Activated CD4-positive, alpha-beta memory T cell treated with anti-CD3 and anti-CD28 coated beads, Interleukin-2, amount 10 ng/mL, durations not matched to agents 7 days and 5 days (primary cell): Measurements from ENCODE around the gene ENPP7. TPM values are rescaled to one million over a fixed set of nuclear protein-coding genes. Genes with fewer than 3 reads are reported as not detected.

Experiments used
- CTCF ChIA-PET: fragments of 350-600 bp; sonication (Branson Sonifier 250); formaldehyde crosslinking; loops from one replicate; lab custom pipeline; 2021; ENCODE audit warnings: antibody characterized with exemption, inconsistent platforms; lab: Charles Lee
- POLR2A ChIA-PET: fragments of 350-600 bp; sonication (Branson Sonifier 250); formaldehyde crosslinking; loops from one replicate; lab custom pipeline; 2021; ENCODE audit warnings: antibody characterized with exemption; lab: Charles Lee
- DNase-seq: peaks from one replicate; pipeline ENCODE4 v3.0.0-alpha.2; 2020
- H3K27ac Mint-ChIP-seq: one replicate; pipeline ENCODE4 v1.8.0; 2021; ENCODE audit warnings: mild to moderate bottlenecking, mixed read lengths
- H3K27me3 Mint-ChIP-seq: one replicate; pipeline ENCODE4 v1.8.0; 2021; ENCODE audit warnings: mixed read lengths
- H3K36me3 Mint-ChIP-seq: one replicate; pipeline ENCODE4 v1.8.0; 2021; ENCODE audit warnings: low read depth, mixed read lengths
- H3K4me1 Mint-ChIP-seq: one replicate; pipeline ENCODE4 v1.8.0; 2021; ENCODE audit warnings: mixed read lengths
- H3K4me3 Mint-ChIP-seq: one replicate; pipeline ENCODE4 v1.8.0; 2021; ENCODE audit warnings: mild to moderate bottlenecking, mixed read lengths
- H3K9me3 Mint-ChIP-seq: one replicate; pipeline ENCODE4 v1.8.0; 2021; ENCODE audit warnings: mixed read lengths
- total RNA-seq, 2 experiments: library from RNA; stranded (reverse); gene quantifications; one replicate each; pipeline ENCODE4 v1.2.3, GENCODE V29; 2021

Gene ENPP7
- total RNA-seq, 2 experiments from 2014 or later: 0.10 TPM; not detected in 1

- POLR2A ChIA-PET: interaction anchor here (1.1 to 1.2 kb wide), 3 partner anchors 10 to 110 kb away, joined by 3 to 4 read pairs (median 3); partner anchors contain the start of gene CBX4
- H3K4me1 Mint-ChIP-seq: peaks cover 25% of the 10 kb centered on the region
- CTCF ChIA-PET: interaction anchor here (2.3 kb wide), 1 partner anchor 16 kb away, joined by 15 read pairs; no protein-coding TSS in a partner anchor
- no peak for DNase-seq
- H3K36me3 Mint-ChIP-seq: no peaks in the 10 kb centered on the region
- H3K27ac Mint-ChIP-seq: no peak overlapping the region
- no peak overlapping the region for H3K4me3 Mint-ChIP-seq
- H3K9me3 Mint-ChIP-seq: no peaks in the 10 kb centered on the region
- no peaks in the 10 kb centered on the region for H3K27me3 Mint-ChIP-seq
Measured at GRCh38 chr17:79728908-79729471, 1.8 kb upstream of the ENPP7 start.

DNA sequence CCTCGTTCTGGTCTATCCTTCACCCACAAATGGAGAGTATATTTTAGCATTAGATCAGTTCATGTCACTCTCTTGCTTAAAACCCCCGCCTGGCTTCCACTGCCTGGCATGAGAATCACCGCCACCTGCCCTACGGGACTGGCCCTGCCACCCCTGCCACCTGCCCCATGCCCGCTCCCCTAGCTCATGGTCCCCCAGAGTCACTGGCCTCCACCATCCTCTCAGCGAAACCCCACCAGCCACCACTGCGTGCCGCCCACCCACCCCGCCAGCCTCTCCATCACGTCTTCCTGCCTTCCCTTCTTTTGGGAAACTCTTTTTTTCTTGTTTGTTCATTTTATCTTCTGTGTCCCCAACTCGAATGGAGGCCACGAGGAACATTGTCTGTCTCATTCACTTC is 982 bp upstream of the ENPP7 start:
- ChIA-PET POLR2A (interaction anchor here (1.2 kb wide), 1 partner anchor 109 kb away, joined by 4 read pairs; the partner anchor contains the start of gene CBX4), CTCF (no interaction called here)
- Mint-ChIP-seq H3K27me3 (no peaks in the 10 kb centered on the region), H3K4me1 (peaks cover 25% of the 10 kb centered on the region), H3K27ac (no peak overlapping the region), H3K36me3 (no peaks in the 10 kb centered on the region), H3K9me3 (no peaks in the 10 kb centered on the region), H3K4me3 (no peak overlapping the region)
- no peak for DNase-seq

- ChIA-PET POLR2A (no interaction called here), CTCF (no interaction called here)
- no peak overlapping the region for H3K4me3 Mint-ChIP-seq
- H3K4me1 Mint-ChIP-seq: peaks cover 25% of the 10 kb centered on the region
- H3K27me3 Mint-ChIP-seq: no peaks in the 10 kb centered on the region
- H3K27ac Mint-ChIP-seq: no peak overlapping the region
- DNase-seq: no peak
- no peaks in the 10 kb centered on the region for H3K9me3 Mint-ChIP-seq
- no peaks in the 10 kb centered on the region for H3K36me3 Mint-ChIP-seq
Measured at GRCh38 chr17:79730437-79730768, 340 bp upstream of the ENPP7 start.

- ChIA-PET POLR2A (no interaction called here), CTCF (interaction anchor here (2.0 kb wide), 1 partner anchor 9 kb away, joined by 4 read pairs; no protein-coding TSS in a partner anchor)
- no peaks in the 10 kb centered on the region for H3K9me3 Mint-ChIP-seq
- peaks cover 25% of the 10 kb centered on the region for H3K4me1 Mint-ChIP-seq
- no peak overlapping the region for H3K27ac Mint-ChIP-seq
- no peak for DNase-seq
- no peaks in the 10 kb centered on the region for H3K27me3 Mint-ChIP-seq
- peak overlapping the region; percentile 64 for H3K4me3 Mint-ChIP-seq
- H3K36me3 Mint-ChIP-seq: no peaks in the 10 kb centered on the region
Measured at GRCh38 chr17:79732254-79732653, 1.5 kb downstream of the ENPP7 start.

DNA sequence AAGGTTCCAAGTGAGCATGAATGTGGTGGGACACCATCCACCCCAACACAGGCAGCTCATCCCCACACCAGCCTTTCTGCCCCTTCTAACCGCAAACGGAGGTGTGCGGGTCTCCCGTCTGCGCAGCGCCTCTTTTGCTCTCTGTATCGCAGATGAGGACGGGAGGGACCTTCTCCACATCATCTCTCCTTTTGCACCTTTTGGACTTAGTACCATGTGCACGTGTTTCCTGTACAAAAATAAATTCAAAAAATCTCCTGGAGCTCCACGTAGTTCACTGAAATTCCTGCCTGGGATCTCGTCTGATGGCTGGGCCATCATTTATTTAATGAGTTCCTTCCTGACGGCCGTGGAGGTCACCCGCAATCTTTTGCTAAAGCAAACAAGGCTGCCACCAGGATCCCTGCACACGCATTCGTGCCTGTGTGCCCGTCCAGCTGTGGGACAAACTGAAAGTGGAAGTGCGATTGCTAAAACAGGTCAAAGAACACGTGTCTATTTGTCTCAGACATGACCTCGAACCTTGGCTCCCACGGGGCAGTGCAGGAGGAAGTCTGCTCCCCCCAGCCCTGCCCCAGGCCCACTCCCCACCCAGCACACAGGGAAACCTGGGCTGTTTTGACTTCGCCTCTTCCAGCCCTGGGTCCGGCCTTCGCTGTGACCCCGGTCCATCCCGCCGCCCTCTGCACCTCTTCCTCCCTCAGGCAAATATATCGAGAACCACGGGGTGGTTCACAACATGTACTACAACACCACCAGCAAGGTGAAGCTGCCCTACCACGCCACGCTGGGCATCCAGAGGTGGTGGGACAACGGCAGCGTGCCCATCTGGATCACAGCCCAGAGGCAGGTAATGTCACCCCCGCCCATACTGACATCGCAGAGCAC is 2.3 kb downstream of the ENPP7 start:
- H3K36me3 Mint-ChIP-seq: no peaks in the 10 kb centered on the region
- H3K9me3 Mint-ChIP-seq: no peaks in the 10 kb centered on the region
- peak overlapping the region; percentile 52 for H3K27ac Mint-ChIP-seq
- peak overlapping the region; percentile 64 for H3K4me3 Mint-ChIP-seq
- ChIA-PET CTCF (interaction anchor here (0.6 to 2.0 kb wide), 2 partner anchors 8 to 12 kb away, joined by 3 to 4 read pairs; no protein-coding TSS in a partner anchor), POLR2A (no interaction called here)
- peak; percentile 39 for DNase-seq
- no peaks in the 10 kb centered on the region for H3K27me3 Mint-ChIP-seq
- peaks cover 22% of the 10 kb centered on the region for H3K4me1 Mint-ChIP-seq

DNA sequence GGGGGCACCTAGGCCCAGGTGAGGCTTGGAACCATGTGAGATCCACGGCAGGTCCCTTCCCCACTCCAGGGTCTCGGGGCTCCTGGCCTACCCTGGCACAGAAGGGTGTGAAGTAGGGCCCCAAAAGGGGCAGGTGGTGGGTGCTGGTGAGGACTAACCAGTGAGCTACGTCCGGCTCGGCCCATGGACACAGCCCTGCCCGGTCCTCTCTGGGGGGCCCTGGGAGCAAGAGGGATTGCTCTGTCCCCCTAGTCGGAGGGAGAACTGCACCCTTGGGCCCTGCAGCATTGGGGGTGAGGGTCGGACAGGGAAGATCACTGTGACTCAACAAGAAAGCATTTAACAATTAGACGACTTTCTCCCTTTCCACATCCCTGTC is 2.9 kb downstream of the ENPP7 start:
- Mint-ChIP-seq H3K4me3 (no peak overlapping the region), H3K27me3 (peaks cover under 1% of the 10 kb centered on the region), H3K9me3 (no peaks in the 10 kb centered on the region), H3K36me3 (no peaks in the 10 kb centered on the region), H3K4me1 (peaks cover 17% of the 10 kb centered on the region), H3K27ac (no peak overlapping the region)
- CTCF ChIA-PET: no interaction called here
- DNase-seq: no peak
- POLR2A ChIA-PET: no interaction called here

- POLR2A ChIA-PET: no interaction called here
Measured at GRCh38 chr17:79735096-79735495, 4.4 kb downstream of the ENPP7 start.

GRCh38 chr17:79737046-79737921 is 6.5 kb downstream of the ENPP7 start:
- no peak overlapping the region for H3K4me3 Mint-ChIP-seq
- H3K27me3 Mint-ChIP-seq: peaks cover 20% of the 10 kb centered on the region
- CTCF ChIA-PET: no interaction called here
- H3K4me1 Mint-ChIP-seq: peaks cover 11% of the 10 kb centered on the region
- no peak for DNase-seq
- no peaks in the 10 kb centered on the region for H3K9me3 Mint-ChIP-seq
- POLR2A ChIA-PET: no interaction called here
- no peak overlapping the region for H3K27ac Mint-ChIP-seq
- no peaks in the 10 kb centered on the region for H3K36me3 Mint-ChIP-seq

More at GRCh38 chr17:79735096-79735495, 4.4 kb downstream of the ENPP7 start:
- Mint-ChIP-seq H3K36me3 (no peaks in the 10 kb centered on the region), H3K27ac (no peak overlapping the region), H3K27me3 (peaks cover 14% of the 10 kb centered on the region), H3K4me3 (no peak overlapping the region), H3K9me3 (no peaks in the 10 kb centered on the region), H3K4me1 (peaks cover 11% of the 10 kb centered on the region)
- DNase-seq: no peak
- CTCF ChIA-PET: no interaction called here

GRCh38 chr17:79737922-79738578 is 7.3 kb downstream of the ENPP7 start:
- Mint-ChIP-seq H3K9me3 (no peaks in the 10 kb centered on the region), H3K27ac (no peak overlapping the region), H3K4me3 (no peak overlapping the region), H3K27me3 (peaks cover 20% of the 10 kb centered on the region), H3K4me1 (peaks cover 4% of the 10 kb centered on the region), H3K36me3 (no peaks in the 10 kb centered on the region)
- CTCF ChIA-PET: no interaction called here
- POLR2A ChIA-PET: no interaction called here
- DNase-seq: no peak

DNA sequence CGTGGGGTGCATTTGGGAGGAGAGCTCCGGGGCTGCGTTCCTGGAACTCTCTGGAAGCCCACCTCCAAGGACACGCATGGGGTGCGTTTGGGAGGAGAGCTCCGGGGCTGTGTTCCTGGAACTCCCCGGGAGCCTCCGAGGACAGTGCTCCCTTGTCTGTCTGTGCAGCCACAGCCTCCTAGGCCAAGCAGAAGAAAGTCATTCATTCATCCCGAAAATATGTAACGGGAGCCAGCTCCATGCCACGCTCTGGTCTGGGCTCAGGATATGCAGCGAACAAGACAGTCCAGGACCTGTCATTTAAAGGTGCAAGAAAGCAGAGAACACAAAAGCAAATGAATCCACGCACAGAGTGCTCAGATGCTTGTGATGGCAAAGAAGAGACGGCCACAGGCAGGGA is 7.9 kb downstream of the ENPP7 start:
- H3K4me3 Mint-ChIP-seq: no peak overlapping the region
- no peaks in the 10 kb centered on the region for H3K36me3 Mint-ChIP-seq
- CTCF ChIA-PET: no interaction called here
- H3K9me3 Mint-ChIP-seq: no peaks in the 10 kb centered on the region
- H3K27ac Mint-ChIP-seq: no peak overlapping the region
- no peaks in the 10 kb centered on the region for H3K4me1 Mint-ChIP-seq
- POLR2A ChIA-PET: interaction anchor here (1.2 kb wide), 1 partner anchor 10 kb away, joined by 3 read pairs; no protein-coding TSS in a partner anchor
- H3K27me3 Mint-ChIP-seq: peaks cover 23% of the 10 kb centered on the region
- DNase-seq: no peak

- POLR2A ChIA-PET: interaction anchor here (1.2 kb wide), 1 partner anchor 10 kb away, joined by 3 read pairs; no protein-coding TSS in a partner anchor
- H3K9me3 Mint-ChIP-seq: no peaks in the 10 kb centered on the region
- DNase-seq: no peak
- no peaks in the 10 kb centered on the region for H3K4me1 Mint-ChIP-seq
- H3K36me3 Mint-ChIP-seq: no peaks in the 10 kb centered on the region
- no peak overlapping the region for H3K27ac Mint-ChIP-seq
- no peak overlapping the region for H3K4me3 Mint-ChIP-seq
- peaks cover 23% of the 10 kb centered on the region for H3K27me3 Mint-ChIP-seq
- CTCF ChIA-PET: interaction anchor here (2.5 kb wide), 1 partner anchor 13 kb away, joined by 6 read pairs; no protein-coding TSS in a partner anchor
Measured at GRCh38 chr17:79739148-79740062, 8.7 kb downstream of the ENPP7 start.
